Stimulated activated CD4-positive, alpha-beta T cell treated with anti-CD3 and anti-CD28 coated beads, Interleukin-15, amount 100 ng/mL, for 24 hours (primary cell): ENCODE measurements around the gene GCNT1.
A peak's percentile ranks its signal among the peaks of the same experiment; 100 is the strongest.
"Not testable (repeated sequence)": the region's sequence is repeated elsewhere in the genome, so short reads cannot be mapped to it uniquely, and the experiment has no call there.

Experiments
- DNase-seq: peaks from one replicate; pipeline ENCODE4 v3.0.0-alpha.2; 2020

Gene GCNT1

GRCh38 chr9:76458903-76459693 is at the start of gene GCNT1:
Gene GCNT1 (plus strand): TSS chr9:76459182. CDS start chr9:76502382, 43,200 bp downstream.
- peak; percentile 94 for DNase-seq

- no peak for DNase-seq
Measured at GRCh38 chr9:76412638-76413037, 46.3 kb upstream of the GCNT1 start.

- DNase-seq: no peak
Measured at GRCh38 chr9:76413658-76414057, 45.3 kb upstream of the GCNT1 start.

DNA sequence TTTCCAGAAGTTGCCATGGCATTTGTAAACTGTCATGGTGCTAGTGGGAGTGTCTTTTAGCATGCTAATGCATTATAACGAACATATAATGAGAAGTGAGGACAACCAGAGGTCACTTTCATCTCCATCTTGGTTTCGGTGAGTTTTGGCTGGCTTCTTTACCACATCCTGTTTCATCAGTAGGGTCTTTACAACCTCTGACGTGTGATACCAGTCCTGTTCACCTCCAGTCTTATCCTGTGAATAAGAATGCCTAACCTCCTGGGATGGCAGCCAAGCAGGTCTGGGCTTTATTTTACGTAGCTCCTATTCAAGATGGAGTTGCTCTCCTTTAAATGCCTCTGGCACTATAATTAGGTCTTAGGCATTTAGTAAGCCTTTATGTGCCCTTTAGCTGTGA is 44.3 kb upstream of the GCNT1 start:
- no peak for DNase-seq

DNA sequence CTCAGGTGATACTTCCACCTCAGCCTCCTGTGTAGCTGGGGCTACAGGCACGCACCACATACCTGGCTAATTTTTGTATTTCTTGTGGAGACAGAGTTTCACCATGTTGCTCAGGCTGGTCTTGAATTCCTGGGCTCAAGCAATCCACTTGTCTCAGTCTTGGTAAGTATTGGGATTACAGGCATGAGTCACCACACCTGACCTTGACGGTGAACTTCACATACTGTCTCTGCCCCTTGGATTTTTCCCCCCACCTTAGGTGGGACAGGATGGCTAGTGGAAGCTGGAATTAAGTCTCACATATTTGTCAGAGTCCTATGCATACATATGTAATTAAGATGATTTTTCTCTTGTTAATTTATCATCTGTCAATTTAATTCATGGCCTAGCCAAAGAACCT is 43.8 kb upstream of the GCNT1 start:
- no peak for DNase-seq

DNA sequence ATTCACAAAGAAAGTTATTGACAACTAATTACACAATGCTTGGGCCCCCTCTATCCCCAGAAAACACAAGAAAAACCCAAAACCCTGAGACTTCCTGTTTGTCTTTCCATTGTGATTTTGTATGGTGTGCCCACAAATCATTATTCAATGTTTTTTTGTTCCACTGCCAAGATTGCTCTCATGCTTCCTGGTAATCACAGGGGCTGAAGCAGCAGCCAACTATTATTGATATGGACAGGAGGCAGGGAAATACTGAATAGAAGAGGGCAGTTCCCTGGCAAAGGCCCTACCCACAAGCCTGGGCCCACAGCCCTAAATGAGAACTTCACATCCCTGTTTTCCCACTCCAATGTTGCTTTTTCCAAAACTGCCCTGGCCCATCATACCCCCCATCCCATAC is 43.3 kb upstream of the GCNT1 start:
- DNase-seq: no peak

- DNase-seq: no peak
Measured at GRCh38 chr9:76417394-76417793, 41.6 kb upstream of the GCNT1 start.

GRCh38 chr9:76419782-76420380 is 39.1 kb upstream of the GCNT1 start:
- no peak for DNase-seq

DNA sequence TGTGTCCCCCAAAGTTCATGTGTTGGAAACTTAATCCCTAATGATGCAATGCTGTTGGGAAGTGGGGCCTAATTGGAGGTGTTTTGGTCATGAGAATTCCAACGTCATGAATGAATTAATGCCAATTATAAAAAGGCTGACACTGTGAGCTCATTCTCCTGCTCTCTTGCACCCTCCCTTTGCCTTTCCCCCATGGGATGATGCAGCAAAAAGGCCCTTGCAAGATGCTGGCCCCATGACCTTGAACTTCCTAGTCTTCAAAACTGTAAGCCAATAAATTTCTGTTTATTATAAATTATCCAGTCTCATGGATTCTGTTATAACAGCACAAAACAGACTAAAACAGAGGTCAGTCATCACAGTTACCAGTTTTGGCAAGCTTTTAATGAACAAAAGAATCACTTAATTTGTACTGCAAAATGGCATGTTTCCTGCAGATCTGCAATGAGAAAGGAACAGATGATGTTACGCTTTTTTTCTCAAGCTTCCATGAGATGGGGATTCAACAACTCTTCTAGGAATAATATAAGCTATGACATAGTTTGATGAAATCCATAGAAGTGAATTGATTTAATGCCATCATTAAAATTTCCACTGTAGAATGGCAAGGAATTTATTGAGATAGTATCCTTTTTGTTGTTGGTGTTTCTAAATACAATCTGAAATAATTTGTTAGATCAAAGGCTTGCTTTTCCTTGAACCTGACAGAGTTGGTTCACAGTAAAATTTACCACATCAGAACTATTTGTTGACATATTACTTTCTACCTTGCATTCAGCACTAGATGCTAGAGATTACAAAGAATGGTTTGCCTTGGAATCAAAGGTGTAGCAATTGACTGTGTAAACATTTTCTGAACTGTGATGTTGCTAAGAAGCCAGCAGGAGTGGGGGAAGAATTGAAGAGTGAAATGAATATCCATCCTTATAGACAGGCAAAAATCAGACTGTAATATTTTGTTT is 35.5 kb upstream of the GCNT1 start:
- DNase-seq: no peak

DNA sequence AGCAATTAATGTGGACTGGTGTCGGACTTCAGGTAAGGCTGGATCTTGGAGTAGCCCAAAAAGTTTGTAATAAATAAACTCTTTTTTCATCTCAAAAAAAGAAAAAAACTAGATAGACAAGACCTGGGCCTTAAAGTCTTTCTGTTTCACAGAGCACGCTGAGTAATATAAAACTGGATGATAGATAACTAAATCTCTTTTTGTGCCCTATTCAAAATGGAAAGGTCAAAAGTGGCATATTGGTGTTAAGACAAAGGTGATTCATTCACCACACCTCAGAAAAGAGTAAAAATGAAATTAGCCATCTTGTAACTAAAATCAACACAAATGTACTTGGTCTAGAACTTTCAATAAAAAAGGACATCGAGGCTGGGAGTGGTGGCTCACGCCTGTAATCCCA is 34.5 kb upstream of the GCNT1 start:
- DNase-seq: no peak

GRCh38 chr9:76425677-76426453 is 33.1 kb upstream of the GCNT1 start:
- DNase-seq: no peak

GRCh38 chr9:76426807-76427419 is 32.1 kb upstream of the GCNT1 start:
- DNase-seq: no peak

GRCh38 chr9:76431601-76432000 is 27.4 kb upstream of the GCNT1 start:
- DNase-seq: no peak

DNA sequence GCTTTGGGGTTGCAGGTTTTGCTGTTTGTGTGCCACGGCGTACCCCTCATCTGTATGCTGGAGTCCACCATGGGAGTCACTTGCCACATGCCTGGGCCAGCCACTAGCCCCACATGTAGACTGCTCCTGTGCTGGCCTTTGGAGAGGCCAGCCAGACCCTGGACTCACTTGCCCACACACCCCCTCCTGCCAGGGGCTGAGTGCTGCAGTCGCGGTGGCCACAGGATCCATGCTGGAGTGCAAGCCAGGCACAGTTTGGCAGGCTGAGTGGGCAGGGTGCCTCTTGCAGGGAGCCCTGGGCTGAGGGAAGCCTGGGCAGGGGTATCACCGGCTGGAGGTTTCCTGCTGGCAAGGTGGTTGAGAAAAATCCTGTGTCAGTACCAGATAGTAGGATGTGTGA is 25.6 kb upstream of the GCNT1 start:
- no peak for DNase-seq

- no peak for DNase-seq
Measured at GRCh38 chr9:76433836-76434235, 25.1 kb upstream of the GCNT1 start.

GRCh38 chr9:76434897-76435296 is 24.1 kb upstream of the GCNT1 start:
- DNase-seq: not testable (repeated sequence)

DNA sequence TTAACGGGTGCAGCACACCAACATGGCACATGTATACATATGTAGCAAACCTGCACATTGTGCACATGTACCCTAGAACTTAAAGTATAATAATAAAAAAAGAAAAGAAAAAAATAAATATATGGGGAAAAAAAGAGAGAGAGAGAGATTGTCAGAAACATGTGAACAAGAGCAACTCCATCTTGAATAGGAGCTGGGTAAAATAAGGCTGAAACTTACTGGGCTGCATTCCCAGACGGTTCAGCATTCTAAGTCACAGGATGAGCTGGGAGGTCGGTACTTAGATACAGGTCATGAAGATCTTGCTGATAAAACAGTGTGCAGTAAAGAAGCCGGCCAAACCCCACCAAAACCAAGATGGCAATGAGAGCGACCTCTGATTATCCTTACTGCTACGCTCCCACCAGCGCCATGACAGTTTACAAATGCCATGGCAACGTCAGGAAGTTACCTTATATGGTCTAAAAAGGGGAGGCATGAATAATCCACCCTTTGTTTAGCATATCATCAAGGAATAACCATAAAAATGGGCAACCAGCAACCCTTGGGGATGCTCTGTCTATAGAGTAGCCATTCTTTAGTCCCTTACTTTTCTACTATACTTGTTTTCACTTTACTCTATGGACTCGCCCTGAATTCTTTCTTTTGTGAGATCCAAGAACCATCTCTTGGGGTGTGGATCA is 21.8 kb upstream of the GCNT1 start:
- not testable (repeated sequence) for DNase-seq

DNA sequence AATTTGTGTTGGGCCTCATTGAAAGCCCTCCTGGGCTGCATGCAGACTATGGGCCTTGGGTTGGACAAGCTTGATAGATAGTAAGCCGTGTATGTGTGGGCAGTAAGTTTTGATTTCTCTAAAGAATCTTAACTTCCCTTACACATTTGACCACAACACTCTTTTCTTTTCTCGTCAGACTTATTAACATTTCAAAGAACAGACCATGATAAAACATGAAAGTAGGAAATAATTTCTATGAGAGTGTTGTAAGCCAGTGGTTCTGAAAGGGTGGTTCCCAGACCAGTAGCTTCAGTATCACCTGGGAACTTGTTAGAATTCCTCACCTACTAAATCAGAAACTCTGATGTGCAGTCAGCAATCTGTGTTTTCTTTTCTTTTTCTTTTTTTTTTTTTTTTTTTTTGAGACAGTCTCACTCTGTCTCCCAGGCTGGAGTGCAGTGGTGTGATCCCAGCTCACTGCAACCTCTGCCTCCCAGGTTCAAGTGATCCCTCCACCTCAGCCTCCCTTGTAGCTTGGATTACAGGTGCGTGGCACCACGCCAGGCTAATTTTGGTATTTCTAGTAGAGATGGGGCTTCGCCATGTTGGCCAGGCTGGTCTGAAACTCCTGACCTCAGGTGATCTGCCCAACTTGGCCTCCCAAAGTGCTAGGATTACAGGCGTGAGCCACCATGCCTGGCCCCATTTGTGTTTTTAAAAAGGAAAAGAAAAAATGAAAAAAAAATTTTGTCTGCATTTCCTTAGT is 20.0 kb upstream of the GCNT1 start:
- peak; percentile 43 for DNase-seq

DNA sequence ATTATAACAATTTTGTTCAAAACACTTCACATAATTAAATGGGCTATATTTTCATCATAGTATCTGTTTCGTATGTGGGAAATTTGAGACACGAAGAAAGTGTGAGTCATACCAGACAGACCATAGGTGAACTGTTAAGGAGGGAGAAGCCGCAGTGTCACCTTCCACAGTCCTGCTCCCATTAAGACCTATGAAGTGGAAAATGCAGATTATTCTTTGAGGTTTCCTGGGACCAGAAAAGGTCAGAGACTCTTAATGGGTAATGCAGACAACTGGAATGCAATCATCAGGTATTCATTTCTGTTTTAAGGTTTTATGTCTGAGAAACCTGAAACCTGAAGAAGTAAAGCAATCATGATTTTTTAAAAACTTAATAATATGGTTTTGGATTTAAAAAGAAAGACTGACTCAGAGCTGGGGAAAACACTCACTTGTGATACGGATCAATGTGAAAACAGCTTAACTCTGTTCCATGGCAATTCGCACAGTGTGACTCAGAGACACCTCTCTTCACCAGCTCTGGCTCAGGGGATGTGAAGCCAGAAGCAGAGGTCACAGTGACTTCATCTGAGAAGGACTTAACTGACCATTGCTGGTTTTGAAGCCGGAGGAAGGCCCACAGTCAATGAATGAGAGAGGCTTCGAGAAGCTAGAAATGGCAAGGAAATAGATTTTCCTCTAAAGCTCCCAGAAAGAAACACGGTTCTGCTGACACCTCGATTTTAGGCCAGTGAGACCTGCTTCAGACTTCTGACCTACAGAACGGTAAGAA is 17.2 kb upstream of the GCNT1 start:
- DNase-seq: peak; percentile 68

- DNase-seq: no peak
Measured at GRCh38 chr9:76443887-76444286, 15.1 kb upstream of the GCNT1 start.
